Fibroblast of pulmonary artery (primary cell): Measurements from ENCODE around the gene KCNE5.
A peak's percentile ranks its signal among the peaks of the same experiment; 100 is the strongest.
"Not testable (repeated sequence)": the region's sequence is repeated elsewhere in the genome, so short reads cannot be mapped to it uniquely, and the experiment has no call there.

Source experiments
- DNase-seq: peaks from one replicate; pipeline ENCODE4 v3.0.0-alpha.2; 2010; ENCODE audit warnings: low read depth
- H3K4me3 ChIP-seq: replicated peaks from 2 replicates; pipeline ENCODE4 v1.5.1; 2011; ENCODE audit warnings: low read depth, mild to moderate bottlenecking, control low read depth, low read length, moderate library complexity
- TF ChIP-seq, protein P1 (sequence below): IDR thresholded peaks from 2 replicates; pipeline ENCODE4 v1.5.1; 2011; ENCODE audit warnings: mild to moderate bottlenecking, control low read depth, low read length, inconsistent platforms; ENCODE audit errors: missing control alignments

Gene KCNE5

DNA sequence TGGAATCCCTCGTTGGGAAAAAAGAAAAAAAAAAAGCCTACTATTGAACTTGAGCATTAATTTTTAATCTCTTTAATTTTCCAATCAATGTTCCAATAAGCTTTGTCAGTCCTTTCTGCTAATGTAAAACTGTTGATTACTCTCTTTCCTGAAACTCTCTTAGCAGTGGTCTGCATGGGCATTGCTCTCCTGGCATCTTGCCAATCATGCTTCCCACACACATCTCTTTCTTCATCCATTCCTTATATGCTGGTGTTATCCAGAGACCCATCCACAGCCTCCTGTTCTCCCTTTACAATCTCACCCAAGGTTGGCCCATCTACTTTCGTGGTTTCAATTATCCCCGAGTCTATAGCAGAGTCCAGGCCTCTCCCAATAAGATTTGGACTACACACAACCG, 31.8 kb upstream of the KCNE5 start:
- TF ChIP-seq, protein P1, sequence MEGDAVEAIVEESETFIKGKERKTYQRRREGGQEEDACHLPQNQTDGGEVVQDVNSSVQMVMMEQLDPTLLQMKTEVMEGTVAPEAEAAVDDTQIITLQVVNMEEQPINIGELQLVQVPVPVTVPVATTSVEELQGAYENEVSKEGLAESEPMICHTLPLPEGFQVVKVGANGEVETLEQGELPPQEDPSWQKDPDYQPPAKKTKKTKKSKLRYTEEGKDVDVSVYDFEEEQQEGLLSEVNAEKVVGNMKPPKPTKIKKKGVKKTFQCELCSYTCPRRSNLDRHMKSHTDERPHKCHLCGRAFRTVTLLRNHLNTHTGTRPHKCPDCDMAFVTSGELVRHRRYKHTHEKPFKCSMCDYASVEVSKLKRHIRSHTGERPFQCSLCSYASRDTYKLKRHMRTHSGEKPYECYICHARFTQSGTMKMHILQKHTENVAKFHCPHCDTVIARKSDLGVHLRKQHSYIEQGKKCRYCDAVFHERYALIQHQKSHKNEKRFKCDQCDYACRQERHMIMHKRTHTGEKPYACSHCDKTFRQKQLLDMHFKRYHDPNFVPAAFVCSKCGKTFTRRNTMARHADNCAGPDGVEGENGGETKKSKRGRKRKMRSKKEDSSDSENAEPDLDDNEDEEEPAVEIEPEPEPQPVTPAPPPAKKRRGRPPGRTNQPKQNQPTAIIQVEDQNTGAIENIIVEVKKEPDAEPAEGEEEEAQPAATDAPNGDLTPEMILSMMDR: no peak
- peak; percentile 32 for DNase-seq

DNA sequence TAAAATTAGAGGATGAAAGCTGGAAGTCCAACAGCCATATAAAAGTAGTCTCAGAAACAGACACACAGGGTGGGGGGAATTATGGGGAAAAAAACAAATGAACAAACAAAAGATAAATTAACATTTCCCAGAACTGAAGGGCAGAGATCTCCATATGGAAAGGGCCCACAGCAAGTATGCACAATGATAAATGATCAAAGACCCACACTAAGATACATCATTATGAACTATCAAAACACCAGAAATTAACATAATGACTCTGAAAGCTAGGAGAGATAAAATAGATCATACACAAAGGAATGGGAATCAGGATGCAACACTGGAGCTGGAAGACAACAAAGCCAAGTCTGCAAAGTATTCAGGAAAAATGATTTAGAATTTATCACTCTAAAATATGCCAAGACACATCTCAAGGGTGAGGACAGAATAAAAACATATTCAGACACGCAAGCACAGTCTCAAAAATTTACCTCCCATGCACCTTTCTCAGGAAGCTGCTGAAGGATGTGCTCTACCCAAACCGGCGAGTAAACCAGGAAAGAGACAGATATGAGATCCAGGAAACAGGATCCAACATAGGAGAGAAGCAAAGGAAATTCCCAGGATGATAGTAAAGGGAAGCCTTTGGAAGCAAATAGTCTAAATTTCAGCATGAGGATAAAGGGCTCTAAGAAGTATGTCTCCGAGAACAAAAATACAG, 30.7 kb upstream of the KCNE5 start:
- DNase-seq: no peak
- TF ChIP-seq, protein P1: no peak
- H3K4me3 ChIP-seq: no peak overlapping the region

More for the DNA sequence above, 31.8 kb upstream of the KCNE5 start:
- no peak overlapping the region for H3K4me3 ChIP-seq

DNA sequence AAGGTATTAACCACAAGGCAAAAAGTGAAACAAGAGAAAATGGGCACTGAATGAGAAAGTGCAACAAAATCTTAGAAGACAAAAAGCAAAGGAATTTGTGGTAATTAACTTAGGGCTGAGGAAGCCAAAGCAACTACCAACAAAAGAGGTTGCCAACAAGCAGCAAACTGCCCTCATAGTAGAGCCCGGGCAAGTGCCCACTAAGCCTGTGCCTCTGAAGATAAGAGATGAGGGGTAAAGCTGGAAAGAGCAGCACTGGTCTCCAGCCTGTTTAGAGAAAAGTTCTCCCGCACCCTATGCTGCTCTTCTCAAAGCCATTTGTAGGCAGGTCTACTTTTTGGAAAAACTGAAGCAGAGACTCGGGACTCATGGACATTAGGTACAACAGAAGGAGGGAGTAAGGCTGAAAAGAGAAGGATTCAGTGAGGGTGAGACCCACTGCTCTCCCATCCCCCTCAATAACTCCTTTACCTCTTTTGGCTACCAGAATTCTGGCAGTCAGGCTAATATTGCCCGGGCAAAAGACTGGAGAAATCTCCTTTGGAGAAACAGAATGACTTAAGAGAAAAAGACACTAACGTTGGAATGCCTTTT, 29.6 kb upstream of the KCNE5 start:
- no peak for DNase-seq
- TF ChIP-seq, protein P1: no peak
- H3K4me3 ChIP-seq: no peak overlapping the region

DNA sequence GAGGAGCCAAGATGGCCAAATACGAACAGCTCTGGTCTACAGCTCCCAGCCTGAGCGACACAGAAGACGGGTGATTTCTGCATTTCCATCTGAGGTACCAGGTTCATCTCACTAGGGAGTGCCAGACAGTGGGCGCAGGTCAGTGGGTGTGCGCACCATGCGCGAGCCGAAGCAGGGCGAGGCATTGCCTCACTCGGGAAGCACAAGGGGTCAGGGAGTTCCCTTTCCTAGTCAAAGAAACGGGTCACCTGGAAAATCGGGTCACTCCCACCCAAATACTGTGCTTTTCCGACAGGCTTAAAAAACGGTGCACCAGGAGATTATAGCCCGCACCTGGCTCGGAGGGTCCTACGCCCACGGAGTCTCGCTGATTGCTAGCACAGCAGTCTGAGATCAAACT, 19.7 kb upstream of the KCNE5 start:
- not testable (repeated sequence) for DNase-seq, H3K4me3 ChIP-seq

DNA sequence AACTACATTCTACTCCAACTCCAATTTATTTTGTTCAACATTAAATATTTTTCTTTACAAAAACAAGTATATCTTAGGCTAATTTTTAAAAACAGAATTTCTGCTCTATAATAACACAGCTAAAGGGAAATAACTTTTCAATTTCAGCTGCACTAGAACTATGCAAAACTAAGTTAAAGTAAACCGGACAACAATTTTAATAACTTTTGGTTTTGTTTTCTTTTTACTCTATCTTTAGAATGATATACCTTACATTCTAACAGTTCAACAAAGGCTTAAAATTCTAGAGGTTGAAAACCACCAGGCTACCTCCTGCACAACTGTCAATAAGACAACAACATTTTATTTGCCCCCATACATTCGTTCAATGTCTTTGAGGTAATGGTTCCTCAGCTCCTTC, 18.7 kb upstream of the KCNE5 start:
- H3K4me3 ChIP-seq: no peak overlapping the region
- TF ChIP-seq, protein P1: no peak
- no peak for DNase-seq

DNA sequence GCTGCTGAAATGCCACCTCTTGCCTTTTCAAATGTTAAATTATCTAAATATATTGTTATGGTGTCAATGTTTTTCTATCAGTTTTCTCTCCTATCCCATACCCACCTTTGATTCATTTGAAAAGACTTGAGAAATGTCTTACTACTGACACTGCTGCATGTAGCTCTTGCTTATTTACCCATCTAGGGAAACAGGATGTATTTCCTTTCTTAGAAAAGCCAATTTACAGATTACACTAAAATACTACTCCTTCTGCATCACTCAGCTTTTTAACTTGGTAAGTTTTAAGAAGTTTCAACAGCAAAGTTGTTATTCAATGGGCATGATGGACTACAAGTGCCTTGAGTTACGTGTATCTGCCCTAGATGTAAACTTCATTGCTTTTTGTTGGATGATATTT, 13.2 kb upstream of the KCNE5 start:
- DNase-seq: no peak
- H3K4me3 ChIP-seq: no peak overlapping the region
- TF ChIP-seq, protein P1: no peak

DNA sequence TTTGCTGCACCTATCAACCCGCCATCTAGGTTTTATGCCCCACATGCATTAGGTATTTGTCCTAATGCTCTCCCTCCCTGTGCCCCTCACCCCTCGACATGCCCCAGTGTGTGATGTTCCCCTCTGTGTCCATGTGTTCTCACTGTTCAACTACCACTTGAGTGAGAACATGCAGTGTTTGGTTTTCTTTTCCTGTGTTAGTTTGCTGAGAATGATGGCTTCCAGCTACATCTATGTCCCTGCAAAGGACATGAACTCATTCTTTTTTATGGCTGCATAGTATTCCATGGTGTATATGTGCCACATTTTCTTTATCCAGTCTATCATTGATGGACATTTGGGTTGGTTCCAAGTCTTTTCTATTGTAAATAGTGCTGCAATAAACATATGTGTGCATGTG, 12.5 kb upstream of the KCNE5 start:
- H3K4me3 ChIP-seq, DNase-seq: not testable (repeated sequence)

DNA sequence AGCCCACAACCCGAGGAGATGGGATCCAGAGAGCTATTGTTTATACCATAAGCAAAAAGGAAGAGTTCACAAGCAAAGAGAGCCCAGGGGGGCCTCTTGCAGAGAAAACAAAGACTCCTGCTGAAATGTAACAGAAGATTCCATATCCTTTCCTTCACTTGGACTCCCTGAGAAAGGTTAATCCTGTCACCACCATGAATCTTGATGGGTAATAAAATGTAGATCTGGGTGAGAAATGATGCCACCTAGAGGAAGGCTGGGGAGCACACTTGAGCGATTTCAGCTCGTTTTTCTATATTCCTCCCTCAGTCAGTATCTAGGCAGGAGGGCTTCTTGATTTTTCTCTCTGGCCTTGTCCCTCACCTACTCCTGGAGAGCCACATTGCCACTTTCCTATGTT, 10.2 kb upstream of the KCNE5 start:
- DNase-seq: peak; percentile 34
- H3K4me3 ChIP-seq: no peak overlapping the region
- TF ChIP-seq, protein P1: peak; percentile 56
